RKO (cell line): ENCODE results near the gene CYSRT1.

Experiments
- DNase-seq: peaks from one replicate; pipeline ENCODE4 v3.0.0-alpha.2; 2016; ENCODE audit warnings: low spot score

Gene CYSRT1

DNA sequence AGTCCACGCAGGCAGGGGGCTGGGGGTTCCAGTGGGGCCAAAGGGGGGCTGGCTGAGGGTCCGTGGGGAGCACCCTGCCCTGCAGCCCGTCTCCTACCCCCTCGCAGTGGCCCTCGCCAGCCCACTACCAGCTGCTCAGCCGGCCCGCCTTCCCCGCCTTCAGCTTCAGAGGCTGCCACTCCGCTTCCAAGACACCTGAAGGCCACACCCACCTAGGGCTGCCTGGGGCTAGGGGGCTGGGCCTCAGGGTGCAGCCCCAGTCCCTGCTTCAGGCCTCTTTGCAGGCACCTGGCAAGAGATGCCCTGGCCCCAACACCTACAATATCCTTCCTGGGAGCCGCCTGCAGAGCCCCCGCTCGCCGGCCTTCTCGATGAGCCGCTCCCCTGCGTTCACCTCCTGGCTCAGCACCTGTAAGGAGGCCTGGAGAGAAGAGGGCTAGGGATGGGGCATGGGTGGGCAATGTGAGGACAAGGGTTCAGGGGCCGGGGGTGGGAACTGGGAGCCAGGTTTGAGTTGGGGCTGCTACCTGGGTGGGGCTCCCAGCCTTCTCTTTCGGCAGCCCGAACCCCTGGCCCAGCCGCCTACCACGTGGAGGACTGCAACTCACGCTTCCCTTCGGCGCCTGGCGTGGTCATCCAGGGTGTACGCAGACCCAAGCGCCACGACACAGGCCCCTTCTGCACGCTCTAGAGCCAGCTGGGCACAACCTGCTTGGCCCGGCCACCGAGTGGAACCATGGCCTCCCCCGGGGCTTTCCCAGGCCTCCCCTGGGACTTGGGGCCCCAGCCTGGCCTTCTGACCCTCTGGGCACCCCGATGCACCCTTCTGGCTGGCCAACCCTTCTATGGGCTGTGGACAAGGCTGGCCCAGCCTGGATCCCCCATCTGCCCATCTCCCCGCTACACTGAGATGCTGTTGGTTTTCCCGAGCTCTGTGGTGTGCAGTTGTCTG lies 27.9 kb downstream of the CYSRT1 start:
- no peak for DNase-seq

DNA sequence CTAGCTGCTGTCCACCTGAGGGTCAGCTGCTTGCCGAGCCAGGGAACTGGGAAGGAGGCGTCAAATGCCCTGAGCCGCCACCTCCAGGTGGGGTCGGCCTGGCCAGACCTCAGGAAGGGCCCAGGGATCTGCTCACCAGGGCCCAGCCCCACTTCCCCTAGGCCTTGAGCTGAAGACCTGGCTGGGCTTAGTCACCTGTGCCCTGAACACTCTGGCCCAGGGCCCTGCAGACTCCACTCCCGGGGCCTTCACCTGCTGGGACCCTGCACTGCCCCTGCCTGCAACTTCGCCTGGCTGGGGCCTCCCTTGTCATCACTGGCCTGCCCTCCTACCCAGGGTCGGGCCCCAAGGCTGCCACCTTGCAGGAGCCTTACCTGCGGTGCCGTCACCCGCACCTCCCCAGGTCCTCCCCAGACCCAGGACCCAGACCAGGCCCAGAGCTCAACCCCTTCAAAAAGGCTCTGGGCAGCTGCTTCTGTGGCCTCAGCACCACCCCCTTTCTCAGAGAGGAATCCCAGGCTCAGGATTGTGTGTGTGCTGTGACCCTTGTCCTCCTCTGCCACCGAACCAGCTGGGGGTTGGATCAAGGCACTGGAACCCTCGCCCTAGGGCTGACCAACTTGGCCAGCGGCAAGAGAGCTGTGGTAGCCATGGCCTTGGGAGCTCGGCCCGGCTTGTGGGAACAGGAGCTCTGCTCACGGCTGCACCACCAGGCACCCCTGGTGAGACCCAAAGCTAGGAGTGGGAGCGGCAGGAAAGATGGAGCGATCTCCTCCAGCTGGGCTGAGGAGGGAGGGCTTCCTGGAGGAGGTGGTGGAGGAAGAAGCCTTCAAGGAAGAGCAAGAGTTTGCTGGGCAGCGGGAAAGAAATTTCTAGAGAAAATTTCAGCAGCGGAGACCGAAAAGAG lies 29.0 kb downstream of the CYSRT1 start:
- DNase-seq = no peak

DNA sequence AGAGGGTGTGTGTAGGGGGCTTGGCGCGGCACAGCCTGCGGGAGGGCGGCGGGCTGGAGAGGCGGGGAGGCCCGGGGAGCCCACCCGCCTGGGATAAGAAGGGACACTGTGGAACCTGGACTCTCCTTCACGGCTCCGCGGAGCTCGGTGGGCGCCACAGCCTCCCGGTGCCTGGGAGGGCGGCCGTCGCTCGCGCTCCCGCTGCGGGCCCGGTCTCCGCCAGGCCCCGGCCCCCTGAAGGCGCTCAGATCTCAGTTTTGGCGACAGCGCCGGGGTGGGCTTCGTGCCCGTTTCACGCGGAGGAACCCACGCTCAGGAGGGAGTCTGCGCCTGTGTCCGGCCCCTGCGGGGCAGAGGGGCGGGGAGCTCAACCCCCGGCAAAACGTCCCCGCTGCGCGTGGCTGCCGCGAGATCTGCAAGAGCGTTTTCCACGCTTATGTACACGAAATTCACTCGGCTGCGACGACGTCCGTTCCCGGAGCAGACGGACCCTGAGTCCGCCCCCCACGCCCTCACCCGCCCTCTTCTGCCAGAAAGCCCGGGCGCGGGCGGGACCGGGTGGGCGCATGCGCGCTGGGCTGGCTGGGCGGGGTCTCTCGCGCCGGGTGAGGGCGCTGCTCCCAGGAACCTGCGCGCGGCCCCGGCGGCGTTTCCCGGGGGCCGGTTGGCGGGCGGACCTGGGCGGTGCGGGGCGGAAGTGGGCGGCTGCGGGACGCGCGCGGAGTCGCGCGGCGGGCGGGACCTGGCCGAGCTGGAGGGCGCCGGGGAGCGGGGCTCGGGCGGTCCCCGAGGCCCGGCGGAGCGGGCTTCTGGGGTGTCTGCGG lies 29.9 kb downstream of the CYSRT1 start, which contains the start of gene NELFB:
TSS of gene NELFB (plus strand) at position 704 of the 824 bp plus-strand sequence.
- DNase-seq = peak; percentile 92

DNA sequence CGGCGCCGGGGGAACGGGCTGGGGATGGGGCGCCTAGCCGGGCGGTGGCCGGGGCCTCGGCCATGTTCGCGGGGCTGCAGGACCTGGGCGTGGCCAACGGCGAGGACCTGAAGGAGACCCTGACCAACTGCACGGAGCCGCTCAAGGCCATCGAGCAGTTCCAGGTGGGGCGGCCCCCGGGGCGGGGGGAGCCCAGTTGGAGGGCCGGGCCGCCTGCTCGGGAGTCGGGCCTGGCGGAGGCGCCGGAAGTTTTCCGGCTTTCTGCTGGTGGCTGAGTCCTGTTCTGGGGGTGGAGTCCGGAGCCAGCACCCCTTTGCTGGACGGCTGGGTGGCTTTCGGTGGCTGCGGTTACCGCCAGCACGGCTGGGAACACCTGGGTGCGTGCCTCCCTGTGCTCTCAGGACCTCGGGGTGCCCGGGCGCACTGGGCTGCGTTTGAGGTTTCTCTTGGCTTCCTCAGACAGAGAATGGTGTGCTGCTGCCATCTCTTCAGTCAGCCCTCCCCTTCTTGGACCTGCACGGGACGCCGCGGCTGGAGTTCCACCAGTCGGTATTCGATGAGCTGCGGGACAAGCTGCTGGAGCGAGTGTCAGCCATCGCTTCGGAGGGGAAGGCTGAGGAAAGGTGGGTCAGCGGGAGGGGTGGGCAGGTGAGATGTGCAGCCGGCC lies 30.6 kb downstream of the CYSRT1 start:
- peak; percentile 76 for DNase-seq

DNA sequence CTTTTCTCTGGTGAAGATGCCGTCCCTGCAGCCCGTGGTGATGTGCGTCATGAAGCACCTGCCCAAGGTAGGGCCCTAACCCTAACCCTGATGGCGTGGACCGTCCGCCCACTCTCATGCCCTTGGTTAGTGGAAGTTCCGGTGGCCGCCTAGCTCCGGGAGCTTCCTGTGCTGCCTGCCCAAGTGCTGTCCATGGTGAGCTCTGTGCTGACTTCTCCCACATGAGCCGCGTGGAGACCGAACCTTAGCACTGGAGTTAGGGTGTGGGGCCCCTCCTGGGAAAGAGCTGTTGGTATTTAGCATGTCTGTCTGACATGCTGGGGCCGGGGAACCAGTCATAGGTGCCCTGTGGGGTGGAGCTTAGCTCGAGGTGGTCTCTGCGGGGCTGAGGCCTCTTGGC lies 31.4 kb downstream of the CYSRT1 start:
- no peak for DNase-seq

DNA sequence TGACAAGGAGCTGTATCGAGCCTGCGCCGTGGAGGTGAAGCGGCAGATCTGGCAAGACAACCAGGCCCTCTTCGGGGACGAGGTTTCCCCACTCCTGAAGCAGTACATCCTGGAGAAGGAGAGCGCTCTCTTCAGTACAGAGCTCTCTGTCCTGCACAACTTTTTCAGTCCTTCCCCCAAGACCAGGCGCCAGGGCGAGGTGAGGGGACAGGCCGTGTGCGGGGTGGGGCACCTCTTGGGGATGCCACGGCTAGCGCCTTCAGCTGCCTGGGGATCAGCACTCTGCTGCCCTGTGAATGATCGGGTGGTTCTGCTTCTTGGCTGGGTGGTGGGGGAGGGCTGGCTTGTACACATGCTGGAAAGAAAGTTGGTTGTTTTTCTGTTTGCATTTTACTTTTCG lies 31.9 kb downstream of the CYSRT1 start:
- DNase-seq = no peak

DNA sequence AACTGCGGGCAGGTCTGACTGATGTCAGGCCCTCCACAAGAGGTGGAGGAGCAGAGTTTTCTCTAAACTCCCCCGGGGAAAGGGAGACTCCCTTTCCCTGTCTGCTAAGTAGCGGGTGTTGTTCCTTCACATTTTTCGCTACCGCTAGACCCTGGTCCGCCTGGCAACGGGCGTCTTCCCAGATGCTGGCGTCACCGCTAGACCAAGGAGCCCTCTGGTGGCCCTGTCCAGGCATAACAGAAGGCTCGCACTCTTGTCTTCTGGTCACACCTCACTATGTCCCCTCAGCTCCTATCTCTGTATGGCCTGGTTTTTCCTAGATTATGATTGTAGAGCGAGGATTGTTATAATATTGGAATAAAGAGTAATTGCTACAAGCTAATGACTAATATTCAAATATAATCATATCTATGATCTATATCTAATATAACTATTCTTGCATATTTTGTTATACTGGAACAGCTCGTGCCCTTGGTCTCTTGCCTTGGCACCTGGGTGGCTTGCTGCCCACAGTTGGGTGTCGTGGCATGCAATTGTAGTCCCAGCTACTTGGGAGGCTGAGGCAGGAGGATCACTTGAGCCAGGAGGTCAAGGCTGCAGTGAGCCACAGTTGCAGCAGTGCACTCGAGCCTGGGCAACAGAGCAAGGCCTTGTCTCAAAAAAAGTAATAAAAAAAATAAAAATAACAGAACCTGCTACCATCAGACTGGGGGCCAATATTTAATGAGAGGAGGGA lies 37.4 kb downstream of the CYSRT1 start:
- DNase-seq = peak; percentile 67

DNA sequence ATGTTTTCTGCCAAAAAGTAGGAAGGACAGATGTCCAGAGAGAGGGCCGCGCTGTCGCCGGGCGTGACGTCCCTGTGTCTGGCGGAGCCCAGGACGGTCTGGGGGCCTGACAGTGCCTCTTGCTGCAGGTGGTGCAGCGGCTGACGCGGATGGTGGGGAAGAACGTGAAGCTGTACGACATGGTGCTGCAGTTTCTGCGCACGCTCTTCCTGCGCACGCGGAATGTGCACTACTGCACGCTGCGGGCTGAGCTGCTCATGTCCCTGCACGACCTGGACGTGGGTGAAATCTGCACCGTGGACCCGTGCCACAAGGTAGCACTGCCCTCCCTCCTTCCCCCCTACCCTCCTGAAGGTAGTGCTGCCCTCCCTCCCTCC lies 37.9 kb downstream of the CYSRT1 start:
- no peak for DNase-seq

DNA sequence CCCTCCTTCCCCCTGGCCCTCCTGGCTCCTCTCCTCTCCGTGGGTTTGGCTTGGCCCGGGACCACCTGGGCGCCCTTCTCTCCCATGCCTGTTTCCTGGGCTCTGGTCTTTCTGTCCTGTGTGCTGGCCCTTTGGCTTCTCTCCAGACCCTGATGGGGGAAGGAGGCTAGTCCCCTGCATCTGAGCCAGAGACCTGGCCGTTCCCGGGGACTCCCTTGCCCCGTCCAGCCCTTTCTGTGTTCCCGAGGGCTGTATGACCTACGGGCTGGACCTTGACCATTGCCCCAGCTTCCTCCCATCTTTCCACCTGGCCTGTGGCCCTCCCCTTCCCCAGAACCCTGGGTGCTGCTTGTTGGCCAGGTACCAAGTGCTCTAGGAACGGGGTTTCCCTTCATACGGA lies 38.5 kb downstream of the CYSRT1 start:
- no peak for DNase-seq

DNA sequence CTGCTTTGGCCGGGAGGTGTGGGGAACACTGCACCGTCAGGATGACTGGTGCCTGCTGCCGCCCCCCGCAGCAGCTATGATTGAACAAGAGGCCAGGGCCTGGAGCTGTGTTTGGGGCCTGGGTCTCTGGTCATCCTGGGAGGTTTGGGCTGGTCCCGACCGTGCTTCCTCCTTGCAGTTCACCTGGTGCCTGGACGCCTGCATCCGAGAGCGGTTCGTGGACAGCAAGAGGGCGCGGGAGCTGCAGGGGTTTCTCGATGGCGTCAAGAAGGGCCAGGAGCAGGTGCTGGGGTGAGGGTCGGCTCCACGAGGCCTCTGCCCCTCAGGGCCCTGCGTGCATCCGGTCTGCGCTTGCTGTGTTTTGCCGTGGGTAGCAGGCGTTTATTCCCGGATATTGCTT lies 39.1 kb downstream of the CYSRT1 start:
- DNase-seq = no peak

DNA sequence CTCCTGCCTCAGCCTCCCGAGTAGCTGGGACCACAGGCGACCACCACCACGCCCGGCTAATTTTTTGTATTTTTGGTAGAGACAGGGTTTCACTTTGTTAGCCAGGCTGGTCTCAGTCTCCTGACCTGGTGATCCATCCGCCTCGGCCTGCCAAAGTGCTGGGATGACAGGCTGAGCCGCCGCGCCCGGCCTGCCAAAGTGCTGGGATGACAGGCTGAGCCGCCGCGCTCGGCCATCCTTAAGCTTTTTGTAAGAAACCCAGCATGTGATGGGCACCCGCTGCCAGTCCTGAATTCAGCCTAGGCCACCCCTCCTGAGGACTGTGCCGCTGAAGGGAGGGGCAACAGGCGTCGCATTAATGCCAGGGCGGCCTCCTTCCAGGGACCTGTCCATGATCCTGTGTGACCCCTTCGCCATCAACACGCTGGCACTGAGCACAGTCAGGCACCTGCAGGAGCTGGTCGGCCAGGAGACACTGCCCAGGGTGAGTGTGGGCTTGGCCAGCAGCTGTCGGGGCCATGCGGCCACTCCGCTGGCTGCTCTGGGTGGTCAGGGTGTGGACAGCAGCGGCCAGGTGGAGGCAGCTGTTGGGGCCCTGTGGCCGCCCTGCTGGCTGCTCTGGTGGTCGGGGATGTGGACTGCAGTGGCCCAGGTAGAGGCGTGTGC lies 40.7 kb downstream of the CYSRT1 start:
- DNase-seq = no peak

DNA sequence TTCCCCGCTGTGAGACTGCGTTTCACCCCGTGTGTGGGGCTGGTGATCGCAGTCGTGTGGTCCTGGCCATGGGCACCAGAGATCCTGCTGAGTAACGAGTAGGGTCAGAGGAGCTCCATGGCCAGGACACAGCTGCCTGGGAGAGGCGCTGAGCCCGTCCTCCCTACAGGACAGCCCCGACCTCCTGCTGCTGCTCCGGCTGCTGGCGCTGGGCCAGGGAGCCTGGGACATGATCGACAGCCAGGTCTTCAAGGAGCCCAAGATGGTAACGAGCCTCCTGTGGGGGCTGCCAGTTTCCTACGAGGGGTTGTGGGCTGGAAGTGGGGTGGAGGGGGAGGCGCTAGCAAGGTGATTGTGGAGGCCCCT lies 41.2 kb downstream of the CYSRT1 start:
- no peak for DNase-seq

DNA sequence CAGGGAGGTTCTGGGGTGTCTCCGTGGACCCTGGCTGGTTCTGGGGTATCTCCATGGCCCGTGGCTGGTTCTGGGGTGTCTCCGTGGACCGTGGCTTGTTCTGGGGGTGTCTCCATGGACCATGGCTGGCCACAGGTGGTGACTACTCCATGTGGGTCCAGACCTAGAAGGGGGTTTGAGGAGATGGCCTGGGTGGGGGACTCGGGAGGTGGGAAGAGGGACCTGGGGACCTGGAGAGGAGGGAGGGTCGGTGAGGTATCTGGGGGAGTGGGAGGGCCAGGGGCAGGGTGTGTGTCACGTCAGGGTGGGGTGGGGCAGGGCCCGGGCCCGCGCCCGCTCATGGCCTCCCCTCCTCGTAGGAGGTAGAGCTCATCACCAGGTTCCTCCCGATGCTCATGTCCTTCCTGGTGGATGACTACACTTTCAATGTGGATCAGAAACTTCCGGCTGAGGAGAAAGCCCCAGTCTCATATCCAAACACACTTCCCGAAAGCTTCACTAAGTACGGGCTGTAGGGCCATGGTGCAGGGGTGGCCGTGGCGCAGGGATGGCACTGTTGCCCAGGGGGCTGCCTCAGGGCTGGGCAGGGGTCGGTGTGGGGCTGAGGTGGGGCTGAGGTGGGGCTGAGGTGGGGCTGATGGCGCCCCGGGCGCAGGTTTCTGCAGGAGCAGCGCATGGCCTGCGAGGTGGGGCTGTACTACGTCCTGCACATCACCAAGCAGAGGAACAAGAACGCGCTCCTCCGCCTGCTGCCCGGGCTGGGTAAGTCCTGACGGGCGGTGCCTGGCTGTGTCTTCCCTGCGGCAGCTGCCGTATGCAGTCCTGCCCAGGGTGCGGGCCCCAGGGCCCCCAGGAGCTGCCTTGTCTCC lies 41.8 kb downstream of the CYSRT1 start:
- DNase-seq = no peak

DNA sequence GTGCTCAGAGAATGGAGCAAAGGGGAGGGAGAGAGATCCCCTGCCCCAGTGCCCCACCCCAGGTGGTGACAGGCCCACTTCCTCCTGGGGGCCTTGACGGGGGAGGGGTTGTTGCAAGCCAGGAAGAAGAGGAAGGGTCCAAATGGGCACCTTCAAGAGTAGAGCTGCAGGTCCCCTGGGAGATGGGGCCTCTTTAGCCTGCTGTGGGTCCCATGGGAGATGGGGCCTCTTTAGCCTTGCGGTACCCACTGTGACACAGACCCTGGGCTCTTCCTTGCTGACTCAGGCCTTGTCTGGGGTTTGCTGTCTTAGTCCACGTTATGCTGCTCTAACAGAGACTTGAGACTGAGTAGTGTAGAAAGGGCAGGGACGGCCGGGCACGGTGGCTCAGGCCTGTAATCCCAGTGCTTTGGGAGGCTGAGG lies 43.0 kb downstream of the CYSRT1 start:
- no peak for DNase-seq

DNA sequence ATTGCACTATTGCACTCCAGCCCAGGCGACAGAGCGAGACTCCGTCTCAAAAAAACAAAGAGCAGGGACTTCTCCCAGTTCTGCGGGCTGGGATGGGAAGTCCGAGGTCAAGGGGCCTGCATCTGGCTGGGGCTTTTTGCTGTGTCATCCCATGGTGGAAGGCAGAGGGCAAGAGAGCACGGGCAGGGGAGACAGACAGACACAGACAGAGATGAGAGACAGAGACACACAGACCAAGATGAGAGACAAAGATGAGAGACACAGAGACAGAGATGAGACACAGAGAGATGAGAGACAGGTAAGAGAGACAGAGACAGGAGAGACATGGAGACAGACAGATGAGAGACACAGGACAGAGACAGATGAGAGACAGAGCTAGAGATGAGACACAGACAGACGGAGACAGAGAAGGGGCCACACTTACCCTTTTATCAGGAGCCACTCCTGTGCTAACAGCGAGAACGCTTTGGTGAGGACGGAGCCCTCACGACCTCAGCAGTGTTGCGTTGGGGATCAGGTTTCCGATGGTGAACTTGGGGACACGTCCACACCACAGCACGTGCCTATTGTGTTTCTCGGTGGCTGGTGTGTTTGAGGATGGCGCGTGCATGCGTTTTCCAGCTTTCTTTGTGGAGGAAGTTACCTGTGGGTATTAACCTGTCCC lies 43.7 kb downstream of the CYSRT1 start:
- no peak for DNase-seq

DNA sequence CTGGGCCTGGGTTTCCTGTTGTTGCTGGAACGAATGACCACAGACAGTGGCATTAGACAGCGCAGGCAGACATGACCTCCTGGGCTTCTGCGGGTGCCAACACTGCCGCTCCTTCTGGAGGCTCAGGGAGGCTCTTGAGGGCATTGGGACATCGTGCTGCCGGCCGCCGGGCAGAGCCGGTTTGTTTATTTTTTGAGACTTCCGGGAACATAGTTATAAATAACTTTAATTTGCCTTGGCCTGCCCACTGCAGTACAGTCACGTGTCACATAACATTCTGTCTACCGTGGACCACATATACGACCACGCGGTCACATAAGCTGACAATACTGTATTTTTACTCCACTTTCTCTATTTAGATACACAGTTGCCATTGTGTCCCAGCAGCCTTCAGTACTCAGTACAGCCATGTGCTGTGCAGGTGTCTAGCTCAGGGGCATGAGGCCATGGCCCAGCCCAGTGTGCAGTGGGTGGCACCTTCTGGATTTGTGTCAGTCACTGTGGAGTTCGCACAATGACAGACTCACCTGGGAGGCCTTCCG lies 44.3 kb downstream of the CYSRT1 start:
- no peak for DNase-seq

DNA sequence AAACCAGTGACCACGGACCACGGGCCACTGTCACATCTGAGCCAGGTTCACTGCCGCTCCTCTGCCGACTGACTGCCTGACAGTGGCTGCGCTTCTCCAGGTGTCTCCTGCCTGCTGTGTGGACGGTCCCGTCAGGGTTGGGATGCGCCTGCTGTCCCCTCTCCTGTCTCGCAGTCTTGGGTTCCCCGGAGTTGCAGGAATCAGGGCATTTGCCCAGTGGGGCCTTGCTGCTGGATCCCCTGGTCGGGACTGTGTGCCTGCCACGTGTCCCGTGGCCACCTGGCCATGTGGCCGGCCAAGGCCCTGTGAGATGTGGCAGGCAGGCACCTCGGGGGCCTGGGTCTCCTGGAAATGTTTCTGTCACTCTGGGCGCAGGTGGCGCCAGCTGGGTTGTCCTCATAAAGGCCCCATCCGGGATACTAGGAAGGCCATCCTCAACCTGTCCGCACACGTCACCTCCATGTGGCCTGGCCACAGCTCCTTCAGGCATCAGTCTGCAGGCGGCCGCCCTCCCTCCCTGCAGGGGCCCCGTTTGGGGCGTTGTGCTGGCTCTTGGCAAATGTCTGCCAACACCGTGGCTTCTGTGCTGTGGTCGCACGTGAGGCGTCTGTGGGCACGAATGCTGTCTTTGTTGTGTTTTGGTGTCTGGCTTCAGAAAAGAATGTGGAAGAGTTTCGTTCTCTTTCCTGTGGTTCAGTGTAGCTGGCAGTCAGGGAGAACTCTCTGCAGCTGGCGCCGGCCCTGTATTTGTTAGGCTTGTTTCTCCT lies 46.1 kb downstream of the CYSRT1 start:
- no peak for DNase-seq

DNA sequence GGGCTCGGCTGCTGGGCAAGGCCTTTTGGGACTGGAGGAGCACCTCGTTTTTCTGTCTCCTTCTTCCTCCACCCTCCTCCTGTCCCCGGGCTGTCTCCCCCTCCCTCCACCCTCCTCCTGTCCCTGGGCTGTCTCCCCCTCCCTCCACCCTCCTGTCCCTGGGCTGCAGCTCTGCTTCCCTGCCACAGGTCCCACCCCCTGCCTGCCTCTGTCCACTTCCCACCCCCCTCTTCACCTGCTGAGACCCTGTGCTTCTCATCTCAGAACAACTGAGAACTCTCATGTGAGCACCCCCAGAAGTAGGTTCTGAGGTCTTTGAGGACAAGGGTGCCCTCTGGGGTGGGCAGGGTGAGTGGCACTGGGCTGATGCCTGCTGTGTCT lies 46.7 kb downstream of the CYSRT1 start:
- no peak for DNase-seq
